H9 (cell line): ENCODE measurements around the gene PTPRF. TPM values are rescaled to one million over a fixed set of nuclear protein-coding genes. Genes with fewer than 3 reads are reported as not detected.

Experiments
- DNase-seq: peaks from one replicate; pipeline ENCODE4 v3.0.0-alpha.2; 2017
- H2AFZ ChIP-seq: one replicate; pipeline ENCODE4 v1.6.1; 2013; ENCODE audit warnings: mild to moderate bottlenecking, low read length, control low read depth, moderate library complexity
- H2AK5ac ChIP-seq: 2 replicates; pipeline ENCODE4 v1.6.1; 2013; ENCODE audit warnings: low read length, control low read depth, mixed read lengths; ENCODE audit not compliant: insufficient read length
- H2BK120ac ChIP-seq: one replicate; pipeline ENCODE4 v1.6.1; 2013; ENCODE audit warnings: low read depth, mild to moderate bottlenecking, low read length, control low read depth, inconsistent platforms; ENCODE audit not compliant: poor library complexity, severe bottlenecking
- H2BK12ac ChIP-seq: 2 replicates; pipeline ENCODE4 v1.6.1; 2013; ENCODE audit warnings: low read length, control low read depth, mixed read lengths, low read depth; ENCODE audit not compliant: insufficient read length
- H2BK15ac ChIP-seq: 2 replicates; pipeline ENCODE4 v1.6.1; 2013; ENCODE audit warnings: low read depth, low read length, control low read depth
- H2BK20ac ChIP-seq: one replicate; pipeline ENCODE4 v1.6.1; 2013; ENCODE audit warnings: low read depth, mild to moderate bottlenecking, low read length, control low read depth, inconsistent platforms; ENCODE audit not compliant: poor library complexity, severe bottlenecking
- H2BK5ac ChIP-seq: 2 replicates; pipeline ENCODE4 v1.6.1; 2013; ENCODE audit warnings: low read length, control low read depth, mixed read lengths; ENCODE audit not compliant: insufficient read length
- H3K14ac ChIP-seq: 2 replicates; pipeline ENCODE4 v1.6.1; 2013; ENCODE audit warnings: low read length, control low read depth; ENCODE audit not compliant: insufficient read depth
- H3K18ac ChIP-seq: 2 replicates; pipeline ENCODE4 v1.6.1; 2013; ENCODE audit warnings: low read depth, mild to moderate bottlenecking, mixed read lengths, low read length, control low read depth; ENCODE audit not compliant: insufficient read length
- H3K23ac ChIP-seq: 2 replicates; pipeline ENCODE4 v1.6.1; 2013; ENCODE audit warnings: low read length, control low read depth, mixed read lengths, low read depth; ENCODE audit not compliant: insufficient read length
- H3K23me2 ChIP-seq: 2 replicates; pipeline ENCODE4 v1.6.1; 2013; ENCODE audit warnings: low read depth, mild to moderate bottlenecking, mixed read lengths, low read length, control low read depth; ENCODE audit not compliant: insufficient read length, poor library complexity, severe bottlenecking
- H3K27ac ChIP-seq: 2 replicates; pipeline ENCODE4 v1.5.1; 2013; ENCODE audit warnings: low read length, control low read depth, mixed read lengths, low read depth; ENCODE audit not compliant: insufficient read length
- H3K27me3 ChIP-seq: 2 replicates; pipeline ENCODE4 v1.6.1; 2013; ENCODE audit warnings: low read length, control low read depth, inconsistent platforms; ENCODE audit not compliant: insufficient read depth
- H3K4ac ChIP-seq: 2 replicates; pipeline ENCODE4 v1.6.1; 2013; ENCODE audit warnings: low read depth, mild to moderate bottlenecking, control low read depth, inconsistent platforms, low read length, moderate library complexity
- H3K4me1 ChIP-seq: 2 replicates; pipeline ENCODE4 v1.6.1; 2013; ENCODE audit warnings: low read length, control low read depth, inconsistent platforms; ENCODE audit not compliant: insufficient read depth
- H3K4me2 ChIP-seq: 2 replicates; pipeline ENCODE4 v1.6.1; 2013; ENCODE audit warnings: low read length, control low read depth, mixed read lengths; ENCODE audit not compliant: insufficient read length, insufficient read depth
- H3K56ac ChIP-seq: 2 replicates; pipeline ENCODE4 v1.6.1; 2013; ENCODE audit warnings: low read depth, mild to moderate bottlenecking, mixed read lengths, low read length, control low read depth; ENCODE audit not compliant: insufficient read length
- H3K79me1 ChIP-seq: 2 replicates; pipeline ENCODE4 v1.6.1; 2013; ENCODE audit warnings: low read depth, mild to moderate bottlenecking, moderate library complexity, low read length, control low read depth, inconsistent platforms; ENCODE audit not compliant: insufficient read depth, poor library complexity, severe bottlenecking
- H3K79me2 ChIP-seq: 2 replicates; pipeline ENCODE4 v1.6.1; 2013; ENCODE audit warnings: low read length, control low read depth, inconsistent platforms; ENCODE audit not compliant: insufficient read depth
- H3K9ac ChIP-seq: 2 replicates; pipeline ENCODE4 v1.6.1; 2013; ENCODE audit warnings: low read length, control low read depth, mixed read lengths; ENCODE audit not compliant: insufficient read length; ENCODE audit errors: extremely low read depth
- H3K9me3 ChIP-seq: one replicate; pipeline ENCODE4 v1.6.1; 2013; ENCODE audit warnings: low read depth, low read length, inconsistent platforms; ENCODE audit not compliant: control insufficient read depth
- H3T11ph ChIP-seq: one replicate; pipeline ENCODE4 v1.6.1; 2013; ENCODE audit warnings: mild to moderate bottlenecking, low read length, control low read depth, inconsistent platforms
- H4K20me1 ChIP-seq: one replicate; pipeline ENCODE4 v1.6.1; 2013; ENCODE audit not compliant: control insufficient read depth, insufficient read length, insufficient read depth
- H4K5ac ChIP-seq: 2 replicates; pipeline ENCODE4 v1.6.1; 2013; ENCODE audit warnings: low read depth, mild to moderate bottlenecking, mixed read lengths, low read length, control low read depth; ENCODE audit not compliant: insufficient read length
- H4K8ac ChIP-seq: replicated peaks from 2 replicates; pipeline ENCODE4 v1.6.1; 2013; ENCODE audit warnings: low read length, control low read depth, mixed read lengths, low read depth; ENCODE audit not compliant: insufficient read length
- H4K91ac ChIP-seq: 2 replicates; pipeline ENCODE4 v1.6.1; 2013; ENCODE audit warnings: low read depth, mild to moderate bottlenecking, moderate library complexity, mixed read lengths, low read length, control low read depth; ENCODE audit not compliant: insufficient read length
- H3K27ac Mint-ChIP-seq, 3 experiments: 2 replicates in 2 of 3; 3 replicates in 1 of 3; pipeline ENCODE4 v1.8.0; 2020 to 2021; ENCODE audit warnings: mixed read lengths in 3 of 3, mild to moderate bottlenecking in 1 of 3, moderate library complexity in 1 of 3
- H3K27me3 Mint-ChIP-seq: 2 replicates; pipeline ENCODE4 v1.8.0; 2021; ENCODE audit warnings: low read depth, mild to moderate bottlenecking, moderate library complexity, mixed read lengths
- H3K36me3 Mint-ChIP-seq, 3 experiments: 2 replicates in 2 of 3; 3 replicates in 1 of 3; pipeline ENCODE4 v1.8.0; 2020 to 2021; ENCODE audit warnings: low read depth in 3 of 3, mixed read lengths in 3 of 3; ENCODE audit not compliant: insufficient read depth in 1 of 3
- H3K4me1 Mint-ChIP-seq, 2 experiments: 2 replicates each; pipeline ENCODE4 v1.8.0; 2020; ENCODE audit warnings: mixed read lengths in 2 of 2
- H3K4me3 Mint-ChIP-seq, 2 experiments: 2 replicates in 1 of 2; 3 replicates in 1 of 2; pipeline ENCODE4 v1.8.0; 2020 to 2021; ENCODE audit warnings: mild to moderate bottlenecking in 2 of 2, mixed read lengths in 2 of 2, moderate library complexity in 1 of 2
- H3K9me3 Mint-ChIP-seq, 2 experiments: 2 replicates in 1 of 2; 3 replicates in 1 of 2; pipeline ENCODE4 v1.8.0; 2020; ENCODE audit warnings: mild to moderate bottlenecking in 2 of 2, mixed read lengths in 2 of 2, moderate library complexity in 1 of 2
- CTCF ChIP-seq: fragments of 200-600 bp; sonication (generic); conservative IDR thresholded peaks from 3 replicates; pipeline ENCODE4 v1.8.0; 2021; ENCODE audit warnings: antibody characterized with exemption, mild to moderate bottlenecking
- WGBS: extraction: QIAGEN DNeasy Blood & Tissue Kit; methylation state at CpG from one replicate; pipeline ENCODE4 v1.1.7; 2013; ENCODE audit warnings: missing lambda C conversion rate, low lambda C conversion rate, mixed read lengths; ENCODE audit not compliant: insufficient read length; ENCODE audit errors: extremely low coverage; 5-methylcytosine and 5-hydroxymethylcytosine counted together
- total RNA-seq: library from RNA; stranded (reverse); gene quantifications from 2 replicates; pipeline ENCODE4 v1.2.1, GENCODE V29; 2021

The PTPRF gene
- total RNA-seq, 1 experiment from 2014 or later, result 193 TPM

- Histone ChIP-seq H3K79me2 (no peaks in the 10 kb centered on the region), H3K18ac (no peak overlapping the region), H4K20me1 (no peaks in the 10 kb centered on the region), H3T11ph (no peak overlapping the region), H3K23me2 (no peaks in the 10 kb centered on the region), H3K27ac (no peak overlapping the region), H3K79me1 (no peaks in the 10 kb centered on the region), H2BK12ac (no peak overlapping the region), H4K5ac (no peak overlapping the region), H2BK5ac (no peak overlapping the region), H3K4ac (no peak overlapping the region), H4K8ac (no peak overlapping the region), H2AFZ (no peak overlapping the region), H2BK15ac (no peak overlapping the region), H4K91ac (no peak overlapping the region), H2BK120ac (no peak overlapping the region), H3K4me1 (no peaks in the 10 kb centered on the region), H3K23ac (no peak overlapping the region), H2BK20ac (no peak overlapping the region), H3K9ac (no peak overlapping the region), H3K14ac (no peak overlapping the region), H3K56ac (no peak overlapping the region), H3K4me2 (no peak overlapping the region), H3K9me3 (no peaks in the 10 kb centered on the region), H3K27me3 (no peaks in the 10 kb centered on the region), H2AK5ac (no peak overlapping the region)
- no peaks in the 10 kb centered on the region for H3K27me3 Mint-ChIP-seq
- no peaks in the 10 kb centered on the region for H3K4me1 Mint-ChIP-seq
- H3K27ac Mint-ChIP-seq, result no peak overlapping the region
- peaks cover 79 to 97% (median 90%) of the 10 kb centered on the region in 3 experiments for H3K36me3 Mint-ChIP-seq
- DNase-seq, result no peak
- WGBS, result no CpG with 5 or more reads among the region's 5 CpGs
- no peak for TF ChIP-seq CTCF
- H3K4me3 Mint-ChIP-seq, result no peak overlapping the region
- no peaks in the 10 kb centered on the region for H3K9me3 Mint-ChIP-seq
Measured at GRCh38 chr1:43669878-43670277, 139.2 kb downstream of the PTPRF start.
